NT2/D1 (cell line): ENCODE measurements around the gene ANGEL1.

Experiments used
- YY1 ChIP-seq: IDR thresholded peaks from 2 replicates; pipeline ENCODE4 v1.6.1; 2011; ENCODE audit not compliant: insufficient read length, insufficient read depth
- ZNF274 ChIP-seq: IDR thresholded peaks from 2 replicates; pipeline ENCODE4 v1.6.1; 2011; ENCODE audit warnings: mild to moderate bottlenecking, low read depth, low read length

DNA sequence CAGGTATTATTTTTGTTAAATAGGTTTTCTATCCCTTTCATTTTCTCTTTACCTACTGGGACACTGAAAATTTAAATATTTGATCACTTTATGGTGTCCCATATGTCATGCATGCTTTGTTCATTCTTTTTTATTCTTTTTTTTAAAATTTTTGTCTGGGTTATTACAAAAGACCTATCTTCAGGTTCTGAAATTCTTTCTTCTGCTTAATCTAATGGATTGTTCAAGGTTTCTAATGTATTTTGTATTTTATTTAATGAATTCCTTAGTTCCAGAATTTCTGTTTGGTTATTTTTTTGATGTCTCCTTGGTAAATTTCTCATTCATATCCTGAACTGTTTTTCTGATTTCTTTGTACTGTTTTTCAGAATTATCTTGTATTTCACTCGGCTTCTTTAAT lies 71.6 kb downstream of the ANGEL1 start:
- TF ChIP-seq YY1 (no peak), ZNF274 (no peak)
